ENCODE results near the gene ZCCHC24.

DNA sequence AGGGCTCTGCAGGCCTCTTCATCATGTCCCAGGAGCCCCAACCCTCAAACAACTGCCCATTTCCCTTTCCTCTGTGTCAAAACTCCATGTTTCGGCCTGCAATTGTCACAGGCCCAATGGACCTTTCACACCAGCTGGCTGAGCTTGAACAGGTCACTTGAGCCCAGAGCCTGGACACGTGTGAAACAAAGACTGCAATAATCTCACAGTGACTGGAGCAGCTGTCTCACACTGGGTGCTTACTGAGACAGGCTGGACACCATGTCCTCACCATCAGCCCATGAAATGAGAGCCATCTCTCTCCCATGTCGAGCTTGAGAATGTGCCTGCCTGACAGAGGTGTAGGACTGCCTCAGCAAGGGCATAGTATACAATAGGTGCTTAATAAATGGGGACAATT, 47.4 kb upstream of the ZCCHC24 start:
- TF ChIP-seq, protein P1, sequence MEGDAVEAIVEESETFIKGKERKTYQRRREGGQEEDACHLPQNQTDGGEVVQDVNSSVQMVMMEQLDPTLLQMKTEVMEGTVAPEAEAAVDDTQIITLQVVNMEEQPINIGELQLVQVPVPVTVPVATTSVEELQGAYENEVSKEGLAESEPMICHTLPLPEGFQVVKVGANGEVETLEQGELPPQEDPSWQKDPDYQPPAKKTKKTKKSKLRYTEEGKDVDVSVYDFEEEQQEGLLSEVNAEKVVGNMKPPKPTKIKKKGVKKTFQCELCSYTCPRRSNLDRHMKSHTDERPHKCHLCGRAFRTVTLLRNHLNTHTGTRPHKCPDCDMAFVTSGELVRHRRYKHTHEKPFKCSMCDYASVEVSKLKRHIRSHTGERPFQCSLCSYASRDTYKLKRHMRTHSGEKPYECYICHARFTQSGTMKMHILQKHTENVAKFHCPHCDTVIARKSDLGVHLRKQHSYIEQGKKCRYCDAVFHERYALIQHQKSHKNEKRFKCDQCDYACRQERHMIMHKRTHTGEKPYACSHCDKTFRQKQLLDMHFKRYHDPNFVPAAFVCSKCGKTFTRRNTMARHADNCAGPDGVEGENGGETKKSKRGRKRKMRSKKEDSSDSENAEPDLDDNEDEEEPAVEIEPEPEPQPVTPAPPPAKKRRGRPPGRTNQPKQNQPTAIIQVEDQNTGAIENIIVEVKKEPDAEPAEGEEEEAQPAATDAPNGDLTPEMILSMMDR (IDR thresholded peaks at IDR 0.05; ENCODE audit: low read length) = no peak
- no peak for TF ChIP-seq EZH2 (IDR thresholded peaks at IDR 0.05; ENCODE audit: borderline replicate concordance, low read length)
